ENCODE results near the gene SPATA20.

The SPATA20 gene

DNA sequence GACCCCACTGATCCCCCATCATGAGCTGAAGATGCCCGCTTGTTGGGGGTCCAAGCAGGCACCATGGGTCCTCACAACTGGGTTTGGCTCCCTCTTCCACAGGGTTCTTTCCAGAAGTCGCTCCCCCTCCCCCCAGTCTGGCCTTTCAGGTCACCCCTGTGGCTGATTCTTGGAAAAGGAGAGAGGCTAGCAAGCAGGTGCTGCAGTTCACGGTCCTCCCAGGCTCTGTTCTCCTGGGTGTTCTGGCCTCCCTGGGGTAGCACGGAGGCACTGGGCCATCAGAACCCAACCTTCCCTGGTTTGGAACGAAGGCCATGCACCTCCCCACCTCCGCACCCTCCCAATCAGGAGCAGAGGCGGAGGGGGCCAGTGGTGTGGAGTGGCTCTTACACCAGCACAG is 32.4 kb downstream of the SPATA20 start:
- no peak for DNase-seq (ENCODE audit: low read depth in 3 of 3)

- no peak for DNase-seq (ENCODE audit: low read depth in 3 of 3)
Observed at GRCh38 chr17:50580646-50581045, 33.7 kb downstream of the SPATA20 start.

DNA sequence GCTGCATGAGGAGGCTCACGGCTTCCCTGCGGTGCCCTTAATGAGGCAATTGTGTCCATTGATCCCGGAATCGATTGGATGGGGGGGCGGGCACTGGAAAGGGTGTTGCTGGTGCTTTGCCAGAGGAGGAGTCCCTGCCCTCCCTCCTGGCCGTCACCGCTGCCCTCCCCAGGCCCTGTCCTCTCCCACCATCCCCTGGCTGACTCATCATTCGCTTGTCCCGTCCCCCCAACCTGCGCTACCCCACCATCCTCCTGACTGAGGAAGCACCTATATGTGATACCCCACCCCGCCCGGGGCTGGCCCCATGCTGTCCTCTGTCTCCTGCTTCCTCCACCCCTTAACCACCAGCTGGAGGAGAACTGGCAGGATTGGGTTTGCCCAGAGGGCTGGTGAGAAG is 34.3 kb downstream of the SPATA20 start:
- DNase-seq (ENCODE audit: low read depth in 3 of 3) = no peak

- DNase-seq (ENCODE audit: low read depth in 3 of 3) = no peak
Observed at GRCh38 chr17:50582741-50583140, 35.8 kb downstream of the SPATA20 start.

- no peak for DNase-seq (ENCODE audit: low read depth in 3 of 3)
Observed at GRCh38 chr17:50583641-50584040, 36.7 kb downstream of the SPATA20 start.

- no peak for DNase-seq (ENCODE audit: low read depth in 3 of 3)
Observed at GRCh38 chr17:50584116-50584515, 37.1 kb downstream of the SPATA20 start.

GRCh38 chr17:50584749-50585148 is 37.8 kb downstream of the SPATA20 start:
- no peak for DNase-seq (ENCODE audit: low read depth in 3 of 3)

- DNase-seq (ENCODE audit: low read depth in 3 of 3) = no peak
Observed at GRCh38 chr17:50585346-50585745, 38.4 kb downstream of the SPATA20 start.

- DNase-seq (ENCODE audit: low read depth in 3 of 3) = no peak
Observed at GRCh38 chr17:50585891-50586290, 38.9 kb downstream of the SPATA20 start.

DNA sequence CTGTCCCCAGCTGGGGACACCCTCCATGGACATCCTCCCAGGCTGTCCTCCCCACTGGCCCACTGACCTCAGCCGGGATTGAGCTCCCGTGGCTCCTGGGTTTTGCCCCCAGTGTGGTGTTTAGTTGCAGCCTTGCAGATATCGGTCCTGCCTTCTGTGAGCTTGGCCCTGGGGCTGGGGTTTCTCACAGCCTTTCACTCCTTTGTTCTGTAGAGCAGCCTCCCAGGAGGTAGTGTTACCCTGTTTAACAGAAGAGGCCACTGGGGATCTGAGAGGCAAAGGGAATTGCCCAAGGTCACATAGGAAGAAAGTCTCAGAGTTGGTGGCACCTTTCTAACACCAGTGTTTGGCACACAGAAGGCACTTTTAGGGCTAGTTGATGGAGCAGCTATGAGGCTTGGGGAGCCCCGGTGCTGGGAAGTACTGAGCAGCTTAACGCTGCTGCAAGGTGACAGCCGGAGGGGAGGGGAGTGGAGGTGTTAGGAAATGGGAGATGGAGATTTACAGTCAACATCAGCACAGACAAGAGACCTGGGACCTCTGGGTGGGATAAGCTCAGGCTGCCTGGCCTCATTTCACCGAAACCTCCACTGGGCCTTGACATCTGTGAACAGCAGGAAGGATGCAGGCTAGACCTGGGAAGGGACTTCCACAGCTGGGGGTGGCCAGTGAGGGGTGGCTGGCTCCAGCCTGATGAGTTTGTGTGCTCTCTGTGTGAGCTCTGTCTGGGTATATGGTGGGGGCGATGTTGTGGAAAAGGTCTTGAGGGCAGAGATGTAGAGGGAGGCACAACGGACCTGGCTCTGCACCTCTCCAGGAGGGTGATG is 39.7 kb downstream of the SPATA20 start:
- no peak for DNase-seq (ENCODE audit: low read depth in 3 of 3)

DNA sequence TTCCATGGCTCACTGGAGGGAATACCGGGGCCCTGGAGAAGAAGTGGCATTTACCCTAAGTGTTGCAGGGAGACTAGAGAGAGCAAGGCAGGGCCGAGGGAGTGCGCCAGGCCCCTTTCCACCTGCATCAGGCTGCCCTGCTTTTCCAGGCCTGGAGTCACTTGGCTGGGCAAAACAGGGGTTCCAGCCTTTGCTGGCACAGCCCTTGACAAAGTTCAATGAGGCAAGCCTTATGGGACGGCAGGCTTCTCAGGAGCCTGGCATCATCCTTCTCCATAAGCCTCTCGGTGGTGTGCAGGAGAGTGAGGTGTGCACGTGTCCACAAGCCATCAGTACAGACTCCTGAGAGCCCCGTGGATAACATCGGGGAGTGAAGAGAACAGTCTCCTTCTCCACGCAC is 40.6 kb downstream of the SPATA20 start:
- DNase-seq (ENCODE audit: low read depth in 3 of 3) = no peak

- DNase-seq (ENCODE audit: low read depth in 3 of 3) = no peak
Observed at GRCh38 chr17:50588391-50589049, 41.5 kb downstream of the SPATA20 start.

- no peak for DNase-seq (ENCODE audit: low read depth in 3 of 3)
Observed at GRCh38 chr17:50589095-50589705, 42.2 kb downstream of the SPATA20 start.

- no peak for DNase-seq (ENCODE audit: low read depth in 3 of 3)
Observed at GRCh38 chr17:50590946-50591737, 44.2 kb downstream of the SPATA20 start.

- no peak for DNase-seq (ENCODE audit: low read depth in 3 of 3)
Observed at GRCh38 chr17:50593321-50593720, 46.3 kb downstream of the SPATA20 start.

- no peak for DNase-seq (ENCODE audit: low read depth in 3 of 3)
Observed at GRCh38 chr17:50594128-50594823, 47.3 kb downstream of the SPATA20 start.

DNA sequence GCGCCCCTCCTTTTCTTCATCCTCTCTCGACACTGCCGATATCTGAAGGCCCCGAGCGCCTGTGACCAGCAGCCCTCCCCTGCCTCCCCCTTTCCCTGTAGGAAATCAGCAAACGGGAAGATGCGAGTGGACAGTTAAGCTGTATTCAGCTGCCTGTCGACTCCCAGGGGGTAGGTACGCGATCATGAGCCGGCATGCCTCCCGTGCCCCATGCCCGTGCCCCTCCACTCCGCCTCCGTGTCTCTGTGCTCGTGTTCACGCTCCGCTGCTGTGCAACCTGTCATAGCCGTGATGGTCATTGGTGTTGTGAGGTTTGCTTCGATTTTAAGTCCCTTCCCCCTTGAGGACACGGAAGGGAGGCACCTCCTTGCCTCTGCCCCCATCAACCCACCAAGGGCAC is 47.9 kb downstream of the SPATA20 start:
- no peak for DNase-seq (ENCODE audit: low read depth in 3 of 3)

- DNase-seq (ENCODE audit: low read depth in 3 of 3) = no peak
Observed at GRCh38 chr17:50596191-50597037, 49.4 kb downstream of the SPATA20 start.

GRCh38 chr17:50598487-50598886 is 51.5 kb downstream of the SPATA20 start:
- DNase-seq (ENCODE audit: low read depth in 3 of 3) = no peak

GRCh38 chr17:50599606-50600005 is 52.6 kb downstream of the SPATA20 start:
- DNase-seq (ENCODE audit: low read depth in 3 of 3) = no peak

Data from stimulated activated CD4-positive, alpha-beta T cell treated with anti-CD3 and anti-CD28 coated beads, TNF-alpha, amount 100 ng/mL, for 24 hours (primary cell).